SU-DHL-6 (cell line): ENCODE results near the gene RHEBL1.

ENCODE experiments used
- CTCF ChIP-seq: fragments of 200-600 bp; sonication (generic); IDR thresholded peaks from one replicate; pipeline ENCODE4 v1.5.1; 2017; ENCODE audit warnings: antibody characterized with exemption, mild to moderate bottlenecking, low read length, moderate library complexity; ENCODE audit not compliant: insufficient read depth, poor library complexity, severe bottlenecking
- EZH2phosphoT487 ChIP-seq: fragments of 200-600 bp; sonication (generic), shearing (Covaris generic); conservative IDR thresholded peaks from 2 replicates; pipeline ENCODE4 v1.6.1; 2018; ENCODE audit warnings: mild to moderate bottlenecking, antibody characterized with exemption, low read length, moderate library complexity, mixed read lengths

- TF ChIP-seq CTCF (no peak), EZH2phosphoT487 (no peak)
Observed at GRCh38 chr12:49028666-49029275, 41.0 kb downstream of the RHEBL1 start.
